Endodermal cell (in vitro differentiated cells): ENCODE results near the gene CBFA2T2. TPM values are rescaled to one million over a fixed set of nuclear protein-coding genes. Genes with fewer than 3 reads are reported as not detected.

Experiments used
- DNase-seq: peaks from one replicate; pipeline ENCODE4 v3.0.0-alpha.2; 2017
- H3K27ac ChIP-seq: 2 replicates; pipeline ENCODE4 v1.5.1; 2013; ENCODE audit warnings: mild to moderate bottlenecking, low read depth, low read length, moderate library complexity
- H3K27me3 ChIP-seq: 2 replicates; pipeline ENCODE4 v1.6.1; 2013; ENCODE audit warnings: mild to moderate bottlenecking, low read length, moderate library complexity; ENCODE audit not compliant: insufficient read depth, control insufficient read depth, poor library complexity, severe bottlenecking
- H3K36me3 ChIP-seq: 2 replicates; pipeline ENCODE4 v1.7.0; 2013; ENCODE audit warnings: mild to moderate bottlenecking, low read length, moderate library complexity; ENCODE audit not compliant: control insufficient read depth, insufficient read depth
- H3K4me1 ChIP-seq: one replicate; pipeline ENCODE4 v1.7.0; 2013; ENCODE audit warnings: low read length; ENCODE audit not compliant: control insufficient read depth, insufficient read depth
- H3K4me3 ChIP-seq: 2 replicates; pipeline ENCODE4 v1.5.1; 2013; ENCODE audit warnings: mild to moderate bottlenecking, low read length, moderate library complexity
- H3K9ac ChIP-seq: 2 replicates; pipeline ENCODE4 v1.6.1; 2013; ENCODE audit warnings: mild to moderate bottlenecking, low read length, moderate library complexity; ENCODE audit not compliant: poor library complexity, severe bottlenecking; ENCODE audit errors: extremely low read depth
- H3K9me3 ChIP-seq: 2 replicates; pipeline ENCODE4 v1.6.1; 2013; ENCODE audit warnings: mild to moderate bottlenecking, low read length, moderate library complexity; ENCODE audit not compliant: control insufficient read depth
- H3K27ac Mint-ChIP-seq: 2 replicates; pipeline ENCODE4 v1.8.0; 2020; ENCODE audit warnings: mixed read lengths
- H3K27me3 Mint-ChIP-seq: 2 replicates; pipeline ENCODE4 v1.8.0; 2021; ENCODE audit warnings: mild to moderate bottlenecking, mixed read lengths; ENCODE audit not compliant: insufficient read depth
- H3K36me3 Mint-ChIP-seq: 2 replicates; pipeline ENCODE4 v1.8.0; 2020; ENCODE audit warnings: low read depth, mixed read lengths
- H3K4me1 Mint-ChIP-seq: 2 replicates; pipeline ENCODE4 v1.8.0; 2020; ENCODE audit warnings: mixed read lengths
- H3K4me3 Mint-ChIP-seq: 2 replicates; pipeline ENCODE4 v1.8.0; 2020; ENCODE audit warnings: mild to moderate bottlenecking, moderate library complexity, mixed read lengths
- H3K9me3 Mint-ChIP-seq: 2 replicates; pipeline ENCODE4 v1.8.0; 2020; ENCODE audit warnings: mild to moderate bottlenecking, mixed read lengths
- WGBS, 2 experiments: methylation state at CpG; one replicate each; pipeline versions ENCODE4 v1.1.5 to v1.1.7; 2013; ENCODE audit warnings: missing lambda C conversion rate in 2 of 2, mixed read lengths in 1 of 2; ENCODE audit not compliant: insufficient coverage in 1 of 2, insufficient read length in 1 of 2; 5-methylcytosine and 5-hydroxymethylcytosine counted together
- total RNA-seq, 2 donors: library from RNA; stranded (reverse); fragmentation: NEBNext Ultra II Directional in 1 of 2; extraction: Animal tissue kit (Norgen Biotek cat#: 25700) in 1 of 2; gene quantifications; 2 replicates in 1 of 2; 3 replicates in 1 of 2; pipeline ENCODE4 v1.2.1, GENCODE V29; 2021
- TF ChIP-seq, protein P1 (sequence below): fragments of 200-600 bp; sonication (generic); conservative IDR thresholded peaks from 2 replicates; pipeline ENCODE4 v1.5.0; 2021; ENCODE audit warnings: antibody characterized with exemption, mild to moderate bottlenecking

CBFA2T2 gene
- total RNA-seq, 2 donors from 2014 or later, result 26.8 to 32.7 TPM

DNA sequence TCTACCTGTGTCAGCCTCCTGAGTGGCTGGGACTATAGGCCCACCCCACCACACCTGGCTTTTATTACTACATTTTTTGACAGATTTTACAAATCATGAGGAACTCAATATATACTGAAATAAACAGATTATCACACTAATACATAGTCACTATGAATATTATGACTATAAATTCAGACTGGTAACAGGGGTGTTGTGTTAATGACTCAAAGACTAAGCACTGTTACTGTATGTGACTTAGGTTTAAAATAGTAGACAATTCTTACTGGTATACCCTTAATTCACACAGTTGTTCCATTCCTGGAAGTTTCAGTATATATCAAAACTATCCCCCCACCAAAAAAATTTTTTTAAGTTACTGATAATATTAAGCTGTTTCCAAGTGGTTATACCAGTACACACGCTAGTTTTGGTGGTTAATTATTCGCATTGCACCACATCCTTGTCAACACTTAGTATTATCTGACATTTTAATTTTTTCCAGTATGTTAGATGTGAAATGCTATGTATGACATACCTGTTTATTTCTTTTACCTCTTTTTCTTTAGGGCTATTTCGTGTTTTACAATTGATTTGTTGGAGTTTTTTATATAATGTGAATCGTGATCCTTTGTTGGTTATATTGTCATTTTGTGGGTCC lies 137.8 kb downstream of the CBFA2T2 start:
- no peaks in the 10 kb centered on the region for H3K4me1 ChIP-seq
- DNase-seq, result no peak
- Mint-ChIP-seq H3K36me3 (peaks cover 93% of the 10 kb centered on the region), H3K4me1 (no peaks in the 10 kb centered on the region), H3K27ac (no peak overlapping the region), H3K9me3 (no peaks in the 10 kb centered on the region), H3K27me3 (no peaks in the 10 kb centered on the region), H3K4me3 (no peak overlapping the region)
- H3K27me3 ChIP-seq, result no peaks in the 10 kb centered on the region
- no peak overlapping the region for H3K9ac ChIP-seq
- no peak overlapping the region for H3K4me3 ChIP-seq
- 100% methylated on average over 4 of the region's 4 CpGs; no CpG with 5 or more reads in 1 of the 2 experiments for WGBS, 2 experiments
- H3K36me3 ChIP-seq, result peaks cover 77% of the 10 kb centered on the region
- H3K9me3 ChIP-seq, result no peaks in the 10 kb centered on the region
- no peak overlapping the region for H3K27ac ChIP-seq
- TF ChIP-seq, protein P1, sequence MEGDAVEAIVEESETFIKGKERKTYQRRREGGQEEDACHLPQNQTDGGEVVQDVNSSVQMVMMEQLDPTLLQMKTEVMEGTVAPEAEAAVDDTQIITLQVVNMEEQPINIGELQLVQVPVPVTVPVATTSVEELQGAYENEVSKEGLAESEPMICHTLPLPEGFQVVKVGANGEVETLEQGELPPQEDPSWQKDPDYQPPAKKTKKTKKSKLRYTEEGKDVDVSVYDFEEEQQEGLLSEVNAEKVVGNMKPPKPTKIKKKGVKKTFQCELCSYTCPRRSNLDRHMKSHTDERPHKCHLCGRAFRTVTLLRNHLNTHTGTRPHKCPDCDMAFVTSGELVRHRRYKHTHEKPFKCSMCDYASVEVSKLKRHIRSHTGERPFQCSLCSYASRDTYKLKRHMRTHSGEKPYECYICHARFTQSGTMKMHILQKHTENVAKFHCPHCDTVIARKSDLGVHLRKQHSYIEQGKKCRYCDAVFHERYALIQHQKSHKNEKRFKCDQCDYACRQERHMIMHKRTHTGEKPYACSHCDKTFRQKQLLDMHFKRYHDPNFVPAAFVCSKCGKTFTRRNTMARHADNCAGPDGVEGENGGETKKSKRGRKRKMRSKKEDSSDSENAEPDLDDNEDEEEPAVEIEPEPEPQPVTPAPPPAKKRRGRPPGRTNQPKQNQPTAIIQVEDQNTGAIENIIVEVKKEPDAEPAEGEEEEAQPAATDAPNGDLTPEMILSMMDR, result no peak

DNA sequence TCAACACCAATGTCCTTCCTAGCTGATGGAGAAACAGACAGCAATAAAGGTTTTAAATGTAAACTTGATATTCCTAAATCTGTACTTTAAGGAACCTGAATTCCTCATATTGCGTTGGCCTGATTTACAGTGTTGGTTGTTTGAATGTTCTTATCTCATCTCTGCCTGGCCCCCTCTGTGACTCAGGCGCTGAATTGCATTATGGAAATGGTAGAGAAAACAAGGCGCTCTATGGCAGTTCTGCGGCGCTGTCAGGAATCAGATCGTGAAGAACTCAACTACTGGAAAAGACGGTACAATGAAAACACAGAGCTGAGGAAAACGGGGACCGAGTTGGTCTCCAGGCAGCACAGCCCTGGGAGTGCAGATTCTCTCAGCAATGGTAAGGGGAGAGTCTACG lies 139.6 kb downstream of the CBFA2T2 start:
- Histone ChIP-seq H3K36me3 (peaks cover 69% of the 10 kb centered on the region), H3K4me3 (no peak overlapping the region), H3K9me3 (no peaks in the 10 kb centered on the region), H3K4me1 (no peaks in the 10 kb centered on the region), H3K27me3 (no peaks in the 10 kb centered on the region), H3K27ac (no peak overlapping the region), H3K9ac (no peak overlapping the region)
- no peak overlapping the region for H3K4me3 Mint-ChIP-seq
- peak overlapping the region; percentile 11 for H3K27ac Mint-ChIP-seq
- H3K4me1 Mint-ChIP-seq, result no peaks in the 10 kb centered on the region
- no peaks in the 10 kb centered on the region for H3K27me3 Mint-ChIP-seq
- no peaks in the 10 kb centered on the region for H3K9me3 Mint-ChIP-seq
- WGBS, 2 experiments, result 95 to 99% methylated on average over 10 of the region's 10 CpGs
- DNase-seq, result no peak
- H3K36me3 Mint-ChIP-seq, result peaks cover 86% of the 10 kb centered on the region
- TF ChIP-seq, protein P1, result no peak

DNA sequence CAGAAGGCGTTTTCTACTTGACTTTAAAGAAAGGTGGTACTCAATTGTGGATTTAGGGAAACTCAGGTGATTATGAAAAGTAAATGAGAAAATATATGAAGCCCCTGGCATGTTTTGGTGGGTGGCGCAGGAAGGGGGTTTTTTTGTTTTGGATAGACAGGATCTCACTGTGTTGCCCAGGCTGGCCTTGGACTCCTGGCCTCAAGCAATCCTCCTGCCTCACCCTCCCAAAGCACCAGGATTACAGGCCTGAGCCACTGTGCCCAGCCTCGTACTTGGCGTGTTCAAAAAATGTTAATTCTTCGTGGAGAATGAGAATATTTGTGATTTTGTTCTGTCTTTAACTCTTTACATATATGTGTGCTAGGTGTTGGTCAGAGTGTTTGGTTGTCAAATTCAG lies 140.1 kb downstream of the CBFA2T2 start:
- peaks cover 85% of the 10 kb centered on the region for H3K36me3 Mint-ChIP-seq

More for the DNA sequence above, 140.1 kb downstream of the CBFA2T2 start:
- TF ChIP-seq, protein P1, result no peak
- Histone ChIP-seq H3K27me3 (no peaks in the 10 kb centered on the region), H3K4me3 (no peak overlapping the region), H3K36me3 (peaks cover 65% of the 10 kb centered on the region), H3K9me3 (no peaks in the 10 kb centered on the region), H3K9ac (no peak overlapping the region), H3K27ac (no peak overlapping the region), H3K4me1 (no peaks in the 10 kb centered on the region)
- DNase-seq, result no peak
- Mint-ChIP-seq H3K4me3 (no peak overlapping the region), H3K9me3 (no peaks in the 10 kb centered on the region), H3K4me1 (no peaks in the 10 kb centered on the region), H3K27me3 (no peaks in the 10 kb centered on the region), H3K27ac (no peak overlapping the region)
- WGBS, 2 experiments, result 93 to 95% methylated on average over 3 to 5 of the region's 5 CpGs
